SK-N-DZ (cell line): ENCODE results near the gene TTC6.

Source experiments
- DNase-seq: peaks from one replicate; pipeline ENCODE4 v3.0.0-alpha.2; 2015; ENCODE audit warnings: low spot score

Gene TTC6

DNA sequence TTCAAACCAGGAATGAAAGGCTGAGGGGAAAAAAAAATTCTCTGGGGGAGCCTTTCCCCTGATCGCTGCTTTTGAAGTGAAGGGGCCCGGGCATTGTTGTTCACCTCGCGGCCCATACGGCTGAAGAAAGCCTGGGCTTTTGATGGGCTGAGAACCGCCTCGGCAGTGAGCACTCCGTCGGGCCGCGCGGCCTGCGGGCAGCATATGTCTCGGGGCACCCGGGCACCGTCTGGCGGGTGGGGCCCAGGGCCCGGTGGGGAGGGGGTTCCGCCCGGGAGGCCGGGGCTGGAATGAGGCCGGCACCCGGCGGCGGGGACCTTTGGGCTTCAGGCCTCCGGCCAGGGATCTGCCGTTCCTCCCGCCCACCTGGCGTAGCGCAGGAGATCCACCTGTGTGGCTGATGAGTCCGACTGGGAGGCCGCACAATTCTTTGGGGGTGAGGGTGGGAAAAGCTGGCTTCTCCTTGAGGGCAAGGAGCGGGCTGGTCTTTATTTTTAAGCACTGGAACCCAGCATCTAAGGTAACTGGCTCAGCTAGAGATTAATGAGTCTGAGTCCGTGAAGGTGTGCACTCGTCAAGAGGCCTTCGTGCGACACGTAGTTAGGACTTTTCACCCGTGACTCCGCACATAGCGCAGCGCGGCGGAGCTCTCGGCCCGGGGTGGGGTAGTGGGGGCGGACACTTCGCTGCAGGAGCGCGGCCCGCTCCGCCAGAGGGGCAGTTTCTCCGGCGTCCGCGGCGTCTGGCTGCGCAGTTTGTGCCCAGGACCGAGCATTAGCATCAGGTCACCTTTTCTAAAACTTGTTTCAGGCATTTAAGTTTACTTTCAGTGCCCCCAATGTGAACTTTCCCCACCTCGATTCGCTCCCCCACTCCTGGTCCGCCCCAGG is 11.0 kb upstream of the TTC6 start:
- DNase-seq: no peak

DNA sequence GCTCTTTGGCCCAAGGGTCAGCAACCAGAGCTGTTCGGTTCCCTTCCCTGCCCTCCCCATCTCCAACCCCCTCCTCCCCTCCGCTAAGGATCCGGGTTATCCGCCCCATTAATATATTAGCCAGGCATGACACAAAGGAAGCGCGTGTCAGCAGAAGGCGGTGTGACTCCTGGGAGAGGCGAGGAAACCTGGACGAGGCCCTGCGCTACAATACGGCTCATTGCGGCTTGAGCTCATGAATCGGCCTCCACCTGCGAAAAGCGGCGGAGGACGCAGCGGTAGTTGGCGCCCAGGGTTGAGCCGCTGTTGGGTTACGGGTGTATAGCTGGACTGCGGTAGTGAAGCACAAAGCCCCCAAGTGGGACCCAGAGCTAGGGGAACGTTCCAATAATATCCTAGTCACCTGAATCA is 10.3 kb upstream of the TTC6 start:
- DNase-seq: no peak

DNA sequence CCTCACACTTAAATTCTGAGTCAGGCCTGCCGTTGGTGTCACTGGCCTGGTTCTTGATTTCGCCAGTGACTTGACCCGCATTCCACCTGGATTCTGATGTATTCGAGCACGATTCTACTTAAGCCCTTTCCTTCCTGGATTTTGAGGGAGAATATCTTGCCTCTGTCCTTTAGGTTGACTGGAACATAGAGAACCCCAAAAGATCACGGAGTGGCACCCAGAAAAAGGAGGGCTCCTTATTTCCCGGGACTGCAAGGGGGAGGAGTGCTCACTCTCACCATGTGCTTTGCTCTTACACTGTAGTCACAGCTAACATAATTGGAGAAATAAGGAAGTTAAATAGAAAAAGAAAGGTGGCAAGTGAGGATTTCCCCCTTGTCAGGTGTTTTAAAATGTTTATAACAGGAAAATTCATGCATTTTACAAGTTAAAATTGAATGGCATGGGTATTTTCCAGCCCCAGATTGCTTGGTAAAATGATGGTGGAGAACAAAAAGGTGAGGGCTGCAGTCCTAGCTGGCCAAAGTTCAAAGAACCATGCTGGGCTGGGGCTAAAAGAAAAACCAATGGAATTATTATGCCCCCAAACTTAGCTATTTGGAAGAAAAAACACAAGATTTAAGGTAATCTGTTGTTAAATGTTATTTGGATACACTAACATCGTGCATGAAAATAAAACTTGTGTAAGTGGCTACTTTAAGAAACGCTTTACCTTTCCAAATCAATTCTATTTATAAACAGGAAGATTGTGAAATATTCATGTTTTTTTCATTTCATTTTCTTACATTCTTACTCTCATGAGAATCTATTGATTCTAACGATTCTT is 9.2 kb upstream of the TTC6 start:
- DNase-seq: no peak

DNA sequence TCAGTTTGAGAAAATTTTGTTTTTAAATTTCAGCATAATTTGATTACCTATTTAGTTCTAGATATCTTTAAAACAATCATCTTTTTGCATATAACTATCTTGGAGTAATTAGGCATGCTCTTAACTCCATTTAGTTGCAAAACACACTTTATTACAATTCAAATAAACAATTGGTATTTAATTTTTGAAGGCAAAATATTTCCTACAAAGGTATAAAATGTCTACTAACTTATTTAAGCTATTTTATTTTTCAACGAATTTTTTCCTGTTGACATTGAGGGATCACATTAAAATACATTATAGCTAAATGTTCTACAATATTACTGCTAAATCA is 8.7 kb upstream of the TTC6 start:
- DNase-seq: no peak

DNA sequence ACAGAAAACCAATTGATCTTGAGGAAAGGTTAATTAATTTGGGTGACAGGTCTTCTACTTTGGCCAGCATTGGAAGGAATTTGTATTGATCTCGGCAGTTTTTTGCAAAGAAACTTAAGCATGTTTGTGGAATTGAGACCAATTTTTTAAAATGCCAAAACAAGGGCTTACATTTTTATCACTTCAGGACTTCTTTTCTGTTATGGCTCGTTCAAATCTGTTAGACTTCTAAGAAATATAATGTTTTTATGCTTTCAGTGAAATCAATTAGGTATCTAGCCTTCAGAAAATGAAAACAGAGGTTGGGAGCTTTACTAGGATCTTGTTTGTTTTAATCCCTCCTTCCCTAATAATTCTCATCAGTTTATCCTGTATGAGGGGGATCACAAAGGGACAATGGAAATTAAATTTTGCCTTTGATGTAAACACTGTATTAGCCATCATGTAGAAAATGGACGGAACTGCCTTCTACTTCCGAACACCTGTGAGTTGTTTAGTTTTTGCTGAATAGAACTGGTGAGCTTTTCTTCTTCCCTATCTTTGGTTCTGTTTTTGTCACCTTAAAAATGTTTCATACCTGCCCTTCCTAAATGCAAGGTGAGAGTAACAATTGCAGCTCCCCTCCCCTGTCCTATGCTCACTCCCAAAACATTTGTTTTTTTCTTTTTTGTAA is 8.2 kb upstream of the TTC6 start:
- no peak for DNase-seq

DNA sequence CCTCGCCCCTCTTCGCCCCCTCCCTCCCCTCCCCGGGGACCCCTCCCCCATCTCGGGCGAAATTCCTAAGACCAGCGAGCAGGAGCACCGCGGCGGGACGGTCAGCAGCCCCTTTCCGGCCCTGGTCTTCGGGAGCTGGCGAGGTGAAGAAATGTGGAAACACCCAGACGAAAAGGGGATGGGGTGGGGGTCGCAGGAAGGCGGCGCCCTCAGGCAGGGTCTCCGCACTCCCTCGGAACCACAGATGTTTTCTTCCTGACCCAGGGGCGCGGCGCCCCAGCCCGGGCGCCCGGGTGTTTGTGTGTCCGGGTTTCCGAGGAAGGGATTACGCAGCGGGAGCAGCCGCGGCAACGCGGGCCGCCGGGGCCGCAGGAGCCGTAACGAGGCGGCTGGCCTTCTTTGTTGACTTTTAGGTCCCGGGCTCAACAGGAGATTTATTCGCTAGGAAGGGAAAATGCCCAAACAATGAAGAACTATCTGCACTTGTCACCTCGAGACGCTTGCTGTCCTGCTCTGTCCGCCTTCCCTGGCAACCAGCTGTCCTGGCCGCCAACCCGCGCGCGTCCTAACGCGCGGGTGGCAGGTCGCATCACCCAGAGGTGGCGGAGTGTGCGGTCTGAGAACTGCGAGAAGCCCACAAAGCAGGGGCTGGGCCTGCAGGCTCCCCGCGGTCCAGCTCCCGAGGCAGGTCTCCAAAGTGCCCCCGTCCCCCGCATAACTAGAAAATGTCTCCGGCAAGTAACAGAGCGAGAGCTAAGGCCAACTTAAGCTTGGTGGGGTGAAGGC is 7.4 kb upstream of the TTC6 start:
- no peak for DNase-seq

DNA sequence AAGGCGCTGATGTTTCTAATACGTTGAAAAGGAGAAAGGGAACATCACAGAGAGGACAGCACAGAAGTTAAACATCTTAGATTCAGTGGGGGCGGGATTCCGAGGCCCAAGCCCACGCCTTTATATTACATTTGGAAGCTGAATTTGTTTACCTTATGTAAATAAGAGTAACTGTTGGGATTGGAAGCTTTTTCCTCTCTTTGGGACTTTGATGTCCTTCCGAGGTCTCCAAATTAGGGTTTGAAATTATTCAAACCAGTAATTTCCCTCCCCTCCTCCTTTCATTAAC is 6.8 kb upstream of the TTC6 start:
- DNase-seq: no peak

DNA sequence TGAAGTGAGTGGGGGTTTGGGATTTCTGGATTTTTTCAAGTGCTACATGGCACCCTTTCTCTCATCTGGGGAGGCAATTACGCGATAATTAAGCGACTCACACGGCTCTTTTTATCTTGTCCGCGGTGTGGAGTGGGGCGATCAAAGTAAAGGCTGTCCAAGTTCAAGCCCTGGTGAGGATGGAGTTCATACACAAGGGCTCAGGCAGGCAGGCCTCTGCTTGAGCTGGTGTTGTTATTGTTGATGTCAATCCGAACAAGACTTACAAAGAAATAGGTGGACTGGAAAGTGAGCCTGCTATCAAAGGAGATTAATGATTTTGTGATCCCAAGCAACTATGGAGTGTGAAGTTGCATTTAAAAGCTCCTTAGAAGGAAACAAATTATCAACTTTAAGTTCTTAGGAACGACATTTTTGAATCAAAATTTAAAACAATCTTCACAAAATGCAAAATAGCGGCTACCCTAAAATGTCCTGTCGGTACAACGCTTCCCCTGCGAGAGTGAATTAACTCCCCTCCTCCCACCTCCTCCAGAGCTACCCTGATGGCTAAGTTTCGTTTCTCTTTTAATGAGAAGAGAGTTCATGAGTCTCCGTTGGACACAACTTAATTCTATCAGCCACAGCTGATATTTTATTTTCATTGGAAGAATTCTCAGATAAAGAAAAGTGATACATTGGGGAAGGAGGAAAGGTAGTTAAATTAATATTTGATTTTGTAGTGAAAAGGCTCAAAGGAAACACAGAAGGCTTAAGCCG is 6.3 kb upstream of the TTC6 start:
- no peak for DNase-seq

DNA sequence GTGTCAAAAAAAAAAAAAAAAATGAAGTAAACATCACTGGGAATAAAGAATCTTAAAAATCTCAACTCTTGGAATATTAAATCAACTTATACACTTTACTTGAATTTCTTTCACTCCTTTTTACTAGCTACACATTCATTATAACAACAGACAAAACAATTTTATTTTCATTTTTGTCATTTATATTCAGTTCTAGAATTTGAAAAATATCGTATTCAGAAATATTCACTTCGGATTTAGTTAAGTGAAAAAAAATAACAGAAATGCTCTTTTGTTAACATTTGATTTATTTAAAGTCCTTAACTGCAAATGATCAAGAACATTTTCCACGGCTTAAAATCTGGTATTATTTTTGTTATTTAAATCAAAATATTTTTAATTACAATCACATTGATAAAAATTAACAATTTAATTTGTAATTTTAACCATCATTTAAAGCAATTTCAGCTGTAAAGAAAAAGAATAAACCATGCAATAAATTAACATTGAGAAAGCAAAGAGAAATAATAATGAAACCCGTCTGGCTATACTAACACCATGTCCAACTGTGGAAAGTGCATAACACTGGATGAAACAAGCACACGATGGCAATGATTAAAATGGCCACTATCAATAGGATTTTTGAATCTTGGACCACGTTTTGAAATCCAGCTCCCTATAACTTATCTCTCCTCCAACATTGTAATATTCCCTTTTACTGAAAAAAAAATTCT is 5.6 kb upstream of the TTC6 start:
- no peak for DNase-seq

DNA sequence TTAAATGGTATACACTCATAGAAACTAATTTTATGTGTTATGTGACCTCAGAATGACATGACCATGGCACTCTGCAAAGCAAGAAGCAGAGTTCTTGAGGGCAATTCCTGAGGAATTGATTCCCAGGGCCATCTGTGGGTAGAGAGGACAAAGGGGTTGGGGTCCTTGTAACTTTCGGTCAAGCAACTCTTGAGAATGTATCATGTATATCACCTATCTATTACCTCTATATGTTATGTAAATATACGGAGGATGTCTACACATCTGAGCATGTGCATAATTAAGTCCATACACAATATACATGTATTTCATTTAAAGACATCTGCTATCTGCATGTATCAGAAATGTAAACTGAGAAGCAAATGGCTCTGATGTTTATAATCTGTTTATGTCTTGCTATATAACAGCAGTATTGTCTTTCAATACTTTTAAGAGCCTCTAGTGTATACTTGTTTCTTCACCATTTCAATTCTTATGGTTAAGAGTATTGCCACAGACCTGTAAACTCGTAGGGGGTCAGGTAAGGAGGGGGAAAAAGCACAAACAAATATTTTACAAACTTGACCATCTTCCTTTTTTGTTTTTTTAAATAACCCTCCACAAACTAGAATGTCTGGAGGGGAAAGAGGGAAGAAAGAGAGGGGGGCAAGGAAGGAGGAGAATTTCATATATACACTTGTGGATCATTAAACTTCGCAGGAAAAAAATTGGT is 4.8 kb upstream of the TTC6 start:
- no peak for DNase-seq

DNA sequence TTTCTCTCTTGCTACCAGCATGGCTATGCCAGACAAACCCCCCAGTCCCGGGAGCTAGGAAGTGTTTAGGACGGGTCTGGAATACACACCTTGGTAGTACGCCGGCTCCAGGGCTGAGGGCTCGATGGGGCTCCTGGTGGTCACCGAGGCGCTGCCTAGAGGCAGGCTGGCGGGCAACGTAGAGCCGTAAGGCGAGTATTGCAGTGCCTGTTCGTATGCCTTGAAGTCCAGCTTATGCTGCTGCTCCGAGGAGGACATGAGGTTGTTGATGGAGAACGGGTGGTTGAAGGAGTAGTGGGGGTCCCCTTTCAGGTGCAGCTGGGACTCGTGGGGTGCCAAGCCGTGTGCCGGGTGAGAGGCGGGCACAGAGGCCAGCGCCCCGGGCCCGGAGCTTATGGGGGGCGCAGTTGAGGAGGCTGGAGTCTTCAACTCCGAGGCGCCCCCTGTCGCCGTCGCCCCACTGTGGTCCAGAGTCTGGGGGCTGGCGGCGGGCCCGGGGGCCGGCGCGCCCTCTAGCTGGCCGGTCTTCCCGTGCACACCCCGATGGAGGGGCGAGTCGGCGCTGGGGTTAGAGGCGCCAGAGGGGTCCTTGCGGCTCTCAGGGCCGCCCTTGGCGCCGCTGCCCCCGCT is 4.0 kb upstream of the TTC6 start:
- DNase-seq: no peak

DNA sequence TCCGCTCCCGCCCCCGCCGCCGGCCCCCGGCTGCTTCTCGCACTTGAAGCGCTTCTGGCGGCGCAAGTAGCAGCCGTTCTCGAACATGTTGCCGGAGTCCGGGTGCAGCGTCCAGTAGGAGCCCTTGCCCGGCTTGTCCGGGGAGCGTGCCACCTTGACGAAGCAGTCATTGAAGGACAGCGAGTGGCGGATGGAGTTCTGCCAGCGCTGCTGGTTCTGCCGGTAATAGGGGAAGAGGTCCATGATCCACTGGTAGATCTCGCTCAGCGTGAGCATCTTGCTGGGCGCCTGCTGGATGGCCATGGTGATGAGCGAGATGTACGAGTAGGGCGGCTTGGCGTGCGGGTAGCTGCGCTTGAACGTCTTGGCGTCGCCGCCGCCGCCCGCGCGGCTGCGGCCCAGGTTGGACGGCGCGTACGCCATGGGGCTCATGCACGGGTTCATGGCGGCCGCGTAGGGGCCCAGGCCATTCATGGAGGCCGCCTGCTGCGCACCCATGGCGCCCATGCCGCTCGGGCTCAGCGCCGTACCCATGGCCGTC is 3.4 kb upstream of the TTC6 start:
- DNase-seq: no peak

DNA sequence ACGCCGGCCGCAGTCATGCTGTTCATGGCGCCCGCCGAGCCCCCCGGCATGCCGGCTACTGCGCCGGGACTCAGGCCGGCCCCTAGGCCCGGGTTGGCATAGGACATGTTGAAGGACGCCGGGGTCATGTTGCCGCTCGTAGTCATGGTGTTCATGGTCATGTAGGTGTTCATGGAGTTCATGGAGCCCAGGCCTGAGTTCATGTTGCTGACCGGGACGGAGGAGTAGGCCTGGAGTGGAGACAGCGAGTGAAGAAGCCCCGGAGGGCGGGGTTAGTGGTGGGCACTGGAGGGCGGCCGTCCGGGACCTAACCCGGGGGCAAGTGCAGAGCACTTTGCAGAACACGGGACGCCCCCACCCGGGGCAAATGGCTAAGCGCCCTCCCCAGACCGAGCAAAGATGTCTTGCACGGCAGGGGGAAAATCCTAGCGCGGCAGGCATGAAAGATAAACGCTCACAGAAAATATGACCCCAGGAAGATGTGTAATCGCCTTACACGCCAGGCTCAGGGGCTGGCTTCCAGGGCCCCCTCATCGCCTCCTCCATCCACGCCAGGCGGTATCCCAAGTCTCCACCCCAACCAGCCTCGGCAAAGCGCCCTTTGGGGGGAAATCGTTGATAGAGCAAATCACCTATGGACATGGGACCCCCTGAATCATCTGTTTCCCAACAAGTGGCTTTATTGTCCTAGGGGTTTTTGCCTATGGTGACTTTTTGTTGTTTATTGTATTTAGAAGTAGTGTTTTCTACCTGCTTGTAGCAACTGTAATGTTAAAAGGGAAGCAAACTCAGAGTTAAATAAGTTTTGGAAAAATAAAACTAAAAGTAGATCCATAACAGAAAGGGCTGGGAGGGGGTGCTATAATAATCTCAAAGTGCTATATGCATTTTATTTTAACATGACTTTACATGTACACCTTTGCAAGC is 2.7 kb upstream of the TTC6 start:
- DNase-seq: no peak

DNA sequence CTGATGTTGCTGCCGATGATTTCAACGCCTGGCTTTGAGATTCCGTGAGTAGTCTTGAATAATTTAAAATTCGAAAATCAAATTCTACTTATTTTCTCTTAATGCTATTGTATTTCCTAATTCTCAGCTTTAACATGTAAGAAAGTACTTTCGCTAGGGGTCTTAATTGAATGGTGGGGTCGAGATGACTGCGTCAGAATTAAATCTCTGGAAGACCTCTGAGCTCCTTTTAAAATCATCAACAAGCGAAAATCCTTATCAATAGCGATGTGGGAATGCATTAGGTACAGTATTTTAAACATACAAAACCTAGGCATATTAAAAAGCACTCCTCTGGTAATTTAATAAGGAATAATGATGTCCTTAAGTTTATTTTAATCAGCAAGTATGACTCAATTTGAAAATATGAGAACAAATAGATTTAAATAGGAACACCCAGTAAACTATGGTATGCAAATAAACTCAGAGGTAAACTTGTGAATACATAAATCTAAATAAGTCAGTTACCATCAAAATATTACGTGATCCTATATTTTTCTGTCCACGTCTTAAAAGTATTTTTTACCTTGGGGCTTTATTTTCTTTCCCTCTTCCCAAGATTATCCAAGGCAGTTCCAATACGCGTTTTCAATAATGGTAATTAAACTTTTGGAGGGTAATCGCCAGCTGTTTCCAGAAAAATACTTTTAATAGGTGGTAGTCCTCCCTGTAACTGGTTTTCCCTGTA is 1.8 kb upstream of the TTC6 start:
- no peak for DNase-seq

DNA sequence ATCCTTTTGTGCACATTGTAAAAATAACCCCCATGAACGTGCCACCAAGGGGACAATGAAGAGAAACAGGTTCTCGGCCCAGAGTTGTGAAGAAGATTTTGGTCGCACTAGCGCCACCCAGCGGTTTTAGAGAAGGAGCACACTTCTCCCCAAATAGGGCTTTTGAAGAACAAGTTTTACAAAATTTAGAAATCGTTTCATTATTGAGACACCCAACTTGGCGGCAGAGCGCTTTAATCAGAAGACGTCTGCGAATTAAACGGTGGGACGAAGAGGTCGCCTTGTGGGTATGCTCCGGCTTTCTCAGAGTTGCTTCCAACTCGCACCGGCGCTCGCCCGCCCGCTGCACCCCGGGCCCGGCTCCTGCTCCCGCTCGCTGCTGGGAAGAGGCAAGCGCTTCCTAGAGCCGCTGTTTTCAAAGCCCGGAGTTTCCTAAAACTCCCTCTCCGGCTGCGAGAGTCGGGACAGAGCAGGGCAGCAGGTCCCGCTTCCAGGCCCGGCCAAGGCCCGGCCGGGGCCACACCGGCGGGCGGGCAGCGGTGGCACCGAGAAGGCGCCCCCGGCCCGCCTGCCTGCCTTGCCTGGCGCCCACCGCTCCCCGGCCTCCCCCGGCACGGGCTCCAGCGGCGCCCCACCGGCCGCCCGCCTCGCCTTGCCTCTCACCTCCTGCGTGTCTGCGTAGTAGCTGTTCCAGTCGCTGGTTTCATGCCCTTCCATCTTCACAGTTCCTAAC is 1.0 kb upstream of the TTC6 start:
- peak; percentile 47 for DNase-seq

DNA sequence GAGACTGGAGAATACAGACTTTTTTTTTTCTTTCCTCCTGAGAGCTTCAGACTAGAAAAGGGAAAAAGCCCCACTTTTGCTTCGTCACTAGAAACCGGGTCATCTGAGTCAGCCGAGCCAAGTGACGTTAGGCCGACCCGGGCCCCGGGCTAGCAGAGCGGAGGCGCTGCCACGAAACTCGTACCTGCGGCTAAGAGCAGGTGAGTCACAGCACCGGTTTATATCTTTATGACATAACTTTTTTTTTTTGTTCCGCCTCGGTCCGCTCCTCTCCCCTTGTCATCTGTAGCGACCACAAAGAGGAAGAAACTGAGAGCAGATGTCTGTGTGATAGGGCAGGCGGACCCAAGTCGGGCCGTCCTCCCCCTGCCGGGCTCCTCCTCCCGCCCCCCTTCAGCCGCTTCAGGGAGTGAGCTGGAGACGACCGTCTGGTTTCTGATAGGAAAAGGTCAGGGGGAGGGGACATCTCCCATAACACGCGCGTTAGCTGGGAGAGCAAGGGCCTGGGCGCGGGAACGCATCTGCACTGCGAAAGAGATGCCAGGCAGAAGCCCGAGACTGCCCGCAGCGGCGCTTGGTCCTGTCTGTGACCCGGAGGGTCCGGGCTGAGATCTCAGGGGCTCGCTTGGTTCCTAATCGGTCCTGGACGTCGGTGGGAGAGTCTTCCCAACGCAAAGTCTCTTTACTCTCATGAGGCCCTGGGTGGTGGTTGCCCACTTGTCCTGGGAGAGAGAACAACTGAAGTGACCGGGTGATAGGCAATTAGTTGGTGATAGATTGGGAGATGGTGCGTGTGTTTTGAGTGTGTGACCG is 586 bp downstream of the TTC6 start:
- DNase-seq: peak; percentile 21
